ENCODE results near the gene FREM2.

FREM2 gene

DNA sequence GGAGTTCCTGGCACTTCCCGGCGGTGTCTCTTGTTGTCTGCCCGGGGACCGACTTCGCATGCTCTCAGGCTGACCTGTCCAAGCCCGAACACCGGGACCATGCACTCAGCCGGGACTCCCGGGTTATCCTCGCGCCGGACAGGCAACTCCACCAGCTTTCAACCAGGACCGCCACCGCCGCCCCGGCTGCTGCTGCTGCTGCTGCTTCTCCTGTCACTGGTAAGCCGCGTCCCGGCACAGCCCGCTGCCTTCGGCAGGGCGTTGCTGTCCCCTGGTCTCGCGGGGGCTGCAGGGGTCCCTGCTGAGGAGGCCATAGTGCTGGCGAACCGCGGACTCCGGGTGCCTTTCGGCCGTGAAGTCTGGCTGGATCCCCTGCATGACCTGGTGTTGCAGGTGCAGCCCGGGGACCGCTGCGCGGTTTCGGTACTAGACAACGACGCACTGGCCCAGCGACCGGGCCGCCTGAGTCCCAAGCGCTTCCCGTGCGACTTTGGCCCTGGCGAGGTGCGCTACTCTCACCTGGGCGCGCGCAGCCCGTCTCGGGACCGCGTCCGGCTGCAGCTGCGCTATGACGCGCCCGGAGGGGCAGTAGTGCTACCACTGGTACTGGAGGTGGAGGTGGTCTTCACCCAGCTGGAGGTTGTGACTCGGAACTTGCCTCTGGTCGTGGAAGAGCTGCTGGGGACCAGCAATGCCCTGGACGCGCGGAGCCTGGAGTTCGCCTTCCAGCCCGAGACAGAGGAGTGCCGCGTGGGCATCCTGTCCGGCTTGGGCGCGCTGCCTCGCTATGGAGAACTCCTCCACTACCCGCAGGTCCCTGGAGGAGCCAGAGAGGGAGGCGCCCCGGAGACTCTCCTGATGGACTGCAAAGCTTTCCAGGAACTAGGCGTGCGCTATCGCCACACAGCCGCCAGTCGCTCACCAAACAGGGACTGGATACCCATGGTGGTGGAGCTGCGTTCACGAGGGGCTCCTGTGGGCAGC is 661 bp downstream of the FREM2 start:
- no peak for DNase-seq (ENCODE audit: low read depth)

GRCh38 chr13:38688674-38689073 is 1.8 kb downstream of the FREM2 start:
- no peak for DNase-seq (ENCODE audit: low read depth)

GRCh38 chr13:38690231-38690630 is 3.4 kb downstream of the FREM2 start:
- DNase-seq (ENCODE audit: low read depth) = no peak

DNA sequence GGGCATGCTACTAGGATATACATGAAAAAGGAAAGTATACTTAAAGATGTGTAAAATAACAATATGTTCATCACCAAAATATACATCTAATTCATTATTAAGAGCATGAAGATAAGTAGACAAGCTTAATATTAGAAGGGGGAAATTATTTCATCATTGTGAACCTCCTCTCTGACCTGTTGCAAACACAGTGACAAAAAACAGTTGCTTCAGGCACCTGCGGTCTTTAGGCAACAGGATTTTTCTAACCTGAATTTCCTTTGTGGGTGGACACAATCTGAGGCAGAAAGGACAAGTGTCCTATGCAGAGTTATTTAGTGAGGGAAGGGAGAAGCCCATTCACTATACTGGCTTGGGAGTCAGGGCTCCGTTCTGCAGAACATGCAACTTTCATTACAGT is 6.3 kb downstream of the FREM2 start:
- no peak for DNase-seq (ENCODE audit: low read depth)

- DNase-seq (ENCODE audit: low read depth) = no peak
Measured at GRCh38 chr13:38693641-38694040, 6.8 kb downstream of the FREM2 start.

DNA sequence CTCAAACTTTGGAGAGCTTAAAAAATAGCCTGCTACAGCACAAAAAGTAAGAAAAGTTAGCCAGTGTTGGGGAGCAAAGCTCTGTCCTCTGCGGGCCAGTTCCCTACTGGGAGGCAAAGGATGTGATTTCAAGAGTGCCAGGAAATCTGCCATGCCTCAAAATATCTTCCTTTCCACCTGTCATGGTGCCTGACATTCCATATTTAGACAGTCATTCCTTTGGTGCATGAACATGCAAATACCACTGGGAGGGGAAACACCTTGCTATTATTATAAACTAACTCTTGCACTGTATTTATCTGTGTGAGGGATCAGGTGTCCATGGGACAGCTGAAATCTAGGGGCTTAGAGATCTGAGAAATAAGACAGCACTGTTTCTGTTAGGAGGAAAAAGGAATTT is 10.3 kb downstream of the FREM2 start:
- no peak for DNase-seq (ENCODE audit: low read depth)

GRCh38 chr13:38697628-38698333 is 10.9 kb downstream of the FREM2 start:
- no peak for DNase-seq (ENCODE audit: low read depth)

DNA sequence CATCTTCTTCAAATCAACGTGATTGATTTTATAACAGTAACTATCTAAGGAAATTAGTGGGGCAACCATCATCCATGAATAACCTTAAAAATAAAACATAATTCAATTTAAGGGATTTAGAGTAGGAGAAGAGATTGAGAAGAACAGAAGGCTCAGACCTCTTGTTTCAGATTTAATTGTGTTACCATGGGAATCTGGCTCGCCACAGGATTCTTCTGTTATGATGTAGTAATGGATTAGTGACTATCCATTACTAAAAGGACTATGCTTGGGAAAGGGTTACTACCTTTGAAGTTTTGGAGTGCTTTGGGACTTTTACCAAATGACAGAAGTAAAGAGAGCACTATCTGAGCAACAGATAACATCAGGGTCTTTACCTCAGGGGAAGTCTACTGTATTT is 13.2 kb downstream of the FREM2 start:
- DNase-seq (ENCODE audit: low read depth) = no peak

- no peak for DNase-seq (ENCODE audit: low read depth)
Measured at GRCh38 chr13:38702669-38703068, 15.8 kb downstream of the FREM2 start.

DNA sequence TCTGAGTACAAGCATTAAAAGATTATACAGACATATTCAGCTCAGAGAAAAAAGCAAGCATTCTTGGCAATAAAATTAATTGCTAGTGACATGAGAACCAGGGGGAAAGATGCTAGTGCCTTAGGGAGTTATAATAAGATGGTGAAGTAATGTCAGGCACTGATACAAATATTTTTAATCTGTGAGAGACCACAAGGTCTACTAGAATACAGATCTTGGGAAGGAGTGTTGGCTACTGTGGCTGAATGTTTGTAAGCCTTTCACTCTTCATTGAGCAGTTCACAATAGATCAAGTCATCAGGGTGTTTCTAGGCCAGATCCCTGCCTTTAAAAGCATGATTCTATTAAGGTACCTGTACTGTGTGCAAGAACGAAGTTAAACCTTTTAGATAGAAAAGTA is 16.4 kb downstream of the FREM2 start:
- DNase-seq (ENCODE audit: low read depth) = no peak

- no peak for DNase-seq (ENCODE audit: low read depth)
Measured at GRCh38 chr13:38705365-38705764, 18.5 kb downstream of the FREM2 start.

DNA sequence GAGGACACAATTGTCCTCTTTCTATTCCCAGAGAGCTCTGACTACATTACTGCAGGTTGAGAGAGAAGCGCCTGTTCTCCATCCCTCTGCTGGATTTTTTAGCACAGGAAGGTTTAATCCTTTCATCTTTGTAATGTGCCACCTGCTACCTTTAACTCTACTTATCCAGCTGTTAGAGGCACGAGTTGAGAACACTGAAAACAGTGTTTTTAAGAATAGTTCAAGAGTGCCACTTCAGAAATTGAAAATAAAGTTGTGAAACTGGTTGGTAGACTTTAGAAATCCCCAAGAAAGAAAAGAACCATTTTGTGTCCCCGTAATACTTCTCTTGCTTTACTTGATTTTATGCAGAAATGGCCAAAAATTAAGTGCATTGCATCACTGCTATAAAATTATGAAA is 20.6 kb downstream of the FREM2 start:
- DNase-seq (ENCODE audit: low read depth) = no peak

GRCh38 chr13:38713046-38713445 is 26.2 kb downstream of the FREM2 start:
- no peak for DNase-seq (ENCODE audit: low read depth)

- no peak for DNase-seq (ENCODE audit: low read depth)
Measured at GRCh38 chr13:38718374-38718773, 31.5 kb downstream of the FREM2 start.

DNA sequence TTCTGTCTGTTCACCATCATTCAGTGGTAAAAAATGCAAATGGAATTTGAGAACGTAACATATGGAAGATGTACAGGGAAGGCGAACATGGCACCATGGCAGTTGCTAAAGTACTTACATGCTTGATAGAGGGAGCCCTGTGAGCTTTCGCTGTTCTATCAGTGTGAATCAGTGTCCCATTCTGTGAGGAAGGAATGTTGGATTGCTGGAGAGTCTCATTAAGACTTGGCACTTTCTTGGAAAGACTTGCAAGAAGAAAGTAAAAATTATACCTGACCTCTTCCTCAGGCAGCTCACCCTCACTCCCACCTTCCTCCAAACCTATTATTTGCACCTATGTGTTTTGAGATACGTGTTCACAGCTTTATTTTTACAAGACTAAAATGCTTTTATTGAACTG is 43.5 kb downstream of the FREM2 start:
- no peak for DNase-seq (ENCODE audit: low read depth)

DNA sequence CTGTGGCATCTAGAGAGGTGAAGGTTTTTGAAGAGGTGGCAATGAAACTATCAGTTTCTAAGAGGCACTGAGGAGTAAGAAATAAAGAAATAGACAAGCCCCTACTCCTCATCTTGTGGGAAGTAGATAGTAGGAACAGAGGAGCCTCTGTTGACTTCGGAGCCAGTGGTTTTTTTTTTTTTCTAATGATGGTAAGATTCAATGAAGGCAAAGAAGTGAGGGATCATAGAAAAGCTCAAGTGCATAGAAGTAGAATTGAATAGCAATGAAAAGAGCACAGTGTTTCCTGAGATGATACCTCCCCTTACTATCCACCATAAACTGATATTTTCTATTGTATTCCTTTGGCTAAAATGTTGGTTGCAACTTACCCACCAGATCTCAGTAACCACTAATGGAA is 46.3 kb downstream of the FREM2 start:
- no peak for DNase-seq (ENCODE audit: low read depth)

GRCh38 chr13:38735665-38736440 is 49.0 kb downstream of the FREM2 start:
- DNase-seq (ENCODE audit: low read depth) = no peak

DNA sequence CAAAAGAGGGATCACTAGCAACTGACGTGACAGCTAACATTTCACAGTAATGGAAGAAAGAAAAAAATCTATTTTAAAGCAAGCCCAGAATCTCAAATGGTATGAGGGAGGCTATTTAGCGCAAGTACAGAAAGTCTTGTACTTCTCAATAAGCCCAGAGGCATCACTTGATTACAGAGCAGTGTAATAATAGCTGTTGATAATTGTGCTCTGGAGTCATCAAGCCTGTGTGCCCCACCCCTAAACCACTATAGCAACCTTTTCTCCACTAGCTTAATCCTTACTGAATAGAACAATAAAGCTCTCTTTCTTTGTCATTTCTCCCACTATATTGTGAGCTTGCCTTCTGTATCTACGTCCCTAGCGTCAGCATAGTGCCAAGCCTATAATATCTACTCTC is 56.6 kb downstream of the FREM2 start:
- no peak for DNase-seq (ENCODE audit: low read depth)

- DNase-seq (ENCODE audit: low read depth) = no peak
Measured at GRCh38 chr13:38752686-38753085, 65.8 kb downstream of the FREM2 start.

DNA sequence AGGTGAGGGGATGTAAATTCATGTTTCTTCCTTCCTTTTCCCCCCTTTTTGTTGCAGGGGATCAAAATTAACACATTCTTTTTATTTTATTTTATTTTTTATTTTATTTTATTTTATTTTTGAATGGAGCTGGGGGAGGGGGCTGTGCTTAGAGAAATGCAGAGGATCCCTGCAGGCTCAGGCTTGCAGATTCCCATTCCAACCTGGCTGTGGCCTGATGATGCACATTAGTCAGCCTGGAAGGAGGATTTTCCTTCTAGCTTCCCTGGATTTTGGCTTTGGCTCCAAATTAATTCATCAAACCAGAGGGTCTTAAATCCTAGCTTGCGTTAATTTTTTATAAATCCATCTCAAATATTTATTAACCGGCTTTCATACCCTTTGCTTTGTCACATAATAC is 67.0 kb downstream of the FREM2 start:
- no peak for DNase-seq (ENCODE audit: low read depth)

DNA sequence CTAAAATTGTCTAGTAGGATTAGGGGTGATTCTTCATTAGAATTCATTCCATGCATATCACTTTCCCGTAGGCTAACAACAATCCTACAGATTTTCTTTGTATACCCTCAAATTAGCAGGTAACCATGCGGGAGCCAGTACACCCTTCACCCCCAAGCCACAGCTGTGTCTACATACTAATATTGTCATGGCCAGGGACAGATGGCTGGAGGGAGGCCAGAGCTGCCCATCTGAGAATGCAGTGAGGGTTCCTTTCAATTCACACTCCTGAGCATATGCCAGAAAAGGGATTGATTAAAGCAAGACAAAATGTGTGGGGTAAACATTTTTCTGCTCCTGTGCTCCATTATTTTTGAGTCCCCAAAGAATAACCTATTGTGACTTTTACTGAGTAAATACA is 68.9 kb downstream of the FREM2 start:
- DNase-seq (ENCODE audit: low read depth) = no peak

GRCh38 chr13:38758277-38758676 is 71.4 kb downstream of the FREM2 start:
- DNase-seq (ENCODE audit: low read depth) = no peak

- DNase-seq (ENCODE audit: low read depth) = no peak
Measured at GRCh38 chr13:38759390-38759789, 72.5 kb downstream of the FREM2 start.
